Measurements from ENCODE around the gene PFDN4.

The PFDN4 gene

GRCh38 chr20:54207743-54208547 lies at the start of gene PFDN4:
Gene PFDN4 (plus strand): TSS chr20:54208087. CDS start chr20:54208101, 14 bp downstream.
- no peaks in the 10 kb centered on the region for H3K9me3 ChIP-seq (ENCODE audit: low read length)
- H3K27me3 ChIP-seq (ENCODE audit: insufficient read depth, low read length): no peaks in the 10 kb centered on the region
- H3K36me3 ChIP-seq (ENCODE audit: insufficient read depth, low read length): peaks cover 10% of the 10 kb centered on the region
- H3K4me3 ChIP-seq (ENCODE audit: low read length): peak within 1 kb of the TSS; percentile 82
- peak within 1 kb of the TSS; percentile 71 for H2AFZ ChIP-seq (ENCODE audit: low read depth, low read length)
- peaks cover 10% of the 10 kb centered on the region for H3K4me1 ChIP-seq (ENCODE audit: insufficient read depth, low read length)

GRCh38 chr20:54158226-54158625 lies 49.7 kb upstream of the PFDN4 start:
- no peaks in the 10 kb centered on the region for H3K4me1 ChIP-seq (ENCODE audit: insufficient read depth, low read length)
- no peak overlapping the region for H2AFZ ChIP-seq (ENCODE audit: low read depth, low read length)
- no peaks in the 10 kb centered on the region for H3K9me3 ChIP-seq (ENCODE audit: low read length)
- H3K4me3 ChIP-seq (ENCODE audit: low read length): no peak overlapping the region
- H3K36me3 ChIP-seq (ENCODE audit: insufficient read depth, low read length): no peaks in the 10 kb centered on the region
- peaks cover 18% of the 10 kb centered on the region for H3K27me3 ChIP-seq (ENCODE audit: insufficient read depth, low read length)

GRCh38 chr20:54158856-54159418 lies 49.0 kb upstream of the PFDN4 start:
- Histone ChIP-seq H3K9me3 (ENCODE audit: low read length) (no peaks in the 10 kb centered on the region), H3K27me3 (ENCODE audit: insufficient read depth, low read length) (peaks cover 18% of the 10 kb centered on the region), H3K4me3 (ENCODE audit: low read length) (no peak overlapping the region), H3K36me3 (ENCODE audit: insufficient read depth, low read length) (no peaks in the 10 kb centered on the region), H2AFZ (ENCODE audit: low read depth, low read length) (no peak overlapping the region), H3K4me1 (ENCODE audit: insufficient read depth, low read length) (no peaks in the 10 kb centered on the region)

DNA sequence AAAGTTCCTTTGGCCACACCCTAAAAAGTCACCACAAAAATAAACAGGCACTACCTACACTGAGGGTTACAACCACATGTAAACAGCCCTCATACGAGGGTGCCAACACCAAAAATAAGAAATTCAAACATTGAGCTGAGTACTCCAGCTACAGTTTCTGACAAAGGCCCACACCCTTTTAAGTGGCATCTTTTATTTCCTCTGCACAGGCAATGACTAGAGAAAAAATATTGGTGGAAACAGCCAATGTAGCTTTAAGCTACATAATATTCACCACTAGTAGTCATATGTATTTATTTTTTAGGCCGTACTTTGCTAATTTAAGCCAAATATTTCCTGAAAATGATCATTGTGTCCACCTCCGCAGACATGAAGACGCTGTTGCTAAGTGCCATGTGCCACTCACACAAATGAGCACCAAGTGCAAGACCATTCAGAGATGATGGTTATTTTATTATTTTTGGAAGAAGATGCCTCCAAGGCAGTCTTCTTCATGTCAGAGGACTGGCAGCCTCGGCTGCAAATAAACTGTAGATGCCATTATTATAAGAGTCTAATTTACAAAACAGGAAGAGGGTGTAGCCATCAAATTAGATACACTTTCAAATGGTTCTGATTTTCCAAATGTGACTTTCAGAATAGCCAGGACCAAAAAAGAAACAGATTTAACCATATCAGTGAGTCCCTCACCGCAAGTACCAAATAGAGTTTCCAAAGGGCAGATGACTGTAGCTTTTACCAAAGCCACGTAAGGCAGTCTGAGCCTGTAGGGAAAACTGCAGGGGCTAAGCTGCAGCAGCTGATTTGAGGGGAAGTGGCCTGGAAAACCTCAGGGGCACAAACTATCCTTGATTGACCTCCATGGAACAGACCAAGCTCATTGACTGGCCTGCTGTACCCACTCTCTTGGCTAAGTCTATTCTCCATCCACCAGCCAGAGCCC lies 47.6 kb upstream of the PFDN4 start:
- Histone ChIP-seq H2AFZ (ENCODE audit: low read depth, low read length) (no peak overlapping the region), H3K27me3 (ENCODE audit: insufficient read depth, low read length) (peaks cover 17% of the 10 kb centered on the region), H3K36me3 (ENCODE audit: insufficient read depth, low read length) (no peaks in the 10 kb centered on the region), H3K4me3 (ENCODE audit: low read length) (no peak overlapping the region), H3K9me3 (ENCODE audit: low read length) (no peaks in the 10 kb centered on the region), H3K4me1 (ENCODE audit: insufficient read depth, low read length) (no peaks in the 10 kb centered on the region)

DNA sequence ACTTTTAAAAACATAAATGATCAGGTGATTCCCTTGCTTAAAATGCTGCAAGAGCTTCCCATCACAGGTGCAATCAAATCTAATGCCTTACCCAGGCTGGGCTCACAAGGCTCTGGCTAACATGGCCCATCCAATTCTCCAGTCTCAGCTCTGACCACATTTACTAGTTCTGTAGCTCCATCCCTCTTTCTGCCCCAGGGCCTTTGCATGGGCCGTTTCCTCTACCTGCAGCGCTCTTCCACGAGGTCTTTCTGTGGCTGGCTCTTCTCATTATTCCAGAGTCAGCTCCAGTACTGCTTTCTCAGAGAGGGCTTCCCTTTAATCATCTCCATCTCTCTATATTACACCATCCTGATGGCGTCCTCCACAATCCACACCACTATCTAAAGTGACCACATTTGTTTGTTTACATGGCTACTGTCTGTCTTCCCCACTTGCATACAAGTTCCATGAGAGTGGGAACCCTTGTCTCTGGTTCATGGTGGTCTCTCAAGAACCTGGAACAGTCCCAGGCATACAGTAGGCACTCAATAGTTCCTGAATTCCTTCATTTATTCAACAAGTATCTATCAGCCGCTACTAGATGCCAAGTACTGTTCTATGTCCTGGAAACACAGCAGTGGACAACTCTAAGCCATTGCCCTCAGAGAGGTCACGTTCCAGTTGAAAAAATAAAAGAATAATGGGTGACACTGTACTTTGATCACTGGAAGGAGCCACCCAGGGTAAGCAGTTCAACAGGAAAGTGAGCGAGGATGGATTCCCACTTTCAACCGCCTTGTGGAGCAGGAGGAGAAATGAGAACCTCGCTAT lies 46.7 kb upstream of the PFDN4 start:
- Histone ChIP-seq H3K36me3 (ENCODE audit: insufficient read depth, low read length) (no peaks in the 10 kb centered on the region), H3K4me3 (ENCODE audit: low read length) (no peak overlapping the region), H3K27me3 (ENCODE audit: insufficient read depth, low read length) (peaks cover 19% of the 10 kb centered on the region), H3K4me1 (ENCODE audit: insufficient read depth, low read length) (no peaks in the 10 kb centered on the region), H3K9me3 (ENCODE audit: low read length) (no peaks in the 10 kb centered on the region), H2AFZ (ENCODE audit: low read depth, low read length) (no peak overlapping the region)

DNA sequence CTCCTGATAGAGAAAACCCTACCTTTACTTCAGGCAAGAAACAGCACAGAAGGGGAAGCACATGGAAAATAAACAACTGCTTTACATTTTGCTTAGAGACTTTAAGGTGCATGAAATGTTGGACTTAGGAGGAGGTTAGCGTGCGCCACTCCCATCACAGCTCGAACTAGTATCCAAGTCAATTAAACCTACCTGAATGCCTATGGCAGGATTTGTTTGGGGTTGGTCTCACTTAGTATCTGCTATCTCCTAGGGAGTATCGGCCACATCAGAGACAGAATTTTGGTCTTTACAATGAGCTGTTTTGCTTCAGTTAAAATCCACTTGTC lies 46.1 kb upstream of the PFDN4 start:
- Histone ChIP-seq H3K4me1 (ENCODE audit: insufficient read depth, low read length) (no peaks in the 10 kb centered on the region), H3K36me3 (ENCODE audit: insufficient read depth, low read length) (no peaks in the 10 kb centered on the region), H3K9me3 (ENCODE audit: low read length) (no peaks in the 10 kb centered on the region), H3K4me3 (ENCODE audit: low read length) (no peak overlapping the region), H2AFZ (ENCODE audit: low read depth, low read length) (no peak overlapping the region), H3K27me3 (ENCODE audit: insufficient read depth, low read length) (peaks cover 16% of the 10 kb centered on the region)

DNA sequence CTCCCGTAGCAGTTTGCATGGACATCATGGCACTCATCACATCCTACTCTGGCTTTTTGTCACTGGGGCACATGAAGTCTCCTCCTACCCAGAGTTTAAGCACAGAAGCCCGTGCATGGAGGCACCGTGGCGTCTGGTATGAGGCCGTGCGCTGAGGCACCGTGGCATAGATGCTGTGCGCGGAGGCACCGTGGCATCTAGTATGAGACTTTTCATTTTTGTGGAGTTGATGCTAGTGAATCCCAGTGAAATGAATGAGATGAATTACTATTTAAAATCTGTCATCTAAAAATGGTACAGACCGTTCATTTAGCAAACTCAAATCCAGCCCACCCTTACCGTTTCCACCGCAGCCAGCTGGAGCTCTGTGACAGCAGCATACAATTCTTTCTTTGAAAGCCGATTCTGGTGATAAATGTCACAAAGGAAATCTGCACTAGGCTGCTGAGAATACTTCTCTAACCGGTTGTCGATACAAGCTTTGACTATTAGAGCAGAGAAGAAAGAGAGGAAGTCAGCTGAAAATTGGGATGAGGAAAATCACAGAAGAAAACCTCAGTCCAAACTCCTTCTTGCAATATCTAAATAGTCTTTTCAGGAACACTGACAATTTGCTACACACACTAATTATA lies 45.4 kb upstream of the PFDN4 start:
- Histone ChIP-seq H3K9me3 (ENCODE audit: low read length) (no peaks in the 10 kb centered on the region), H3K36me3 (ENCODE audit: insufficient read depth, low read length) (no peaks in the 10 kb centered on the region), H2AFZ (ENCODE audit: low read depth, low read length) (no peak overlapping the region), H3K4me1 (ENCODE audit: insufficient read depth, low read length) (no peaks in the 10 kb centered on the region), H3K27me3 (ENCODE audit: insufficient read depth, low read length) (peaks cover 17% of the 10 kb centered on the region), H3K4me3 (ENCODE audit: low read length) (no peak overlapping the region)

DNA sequence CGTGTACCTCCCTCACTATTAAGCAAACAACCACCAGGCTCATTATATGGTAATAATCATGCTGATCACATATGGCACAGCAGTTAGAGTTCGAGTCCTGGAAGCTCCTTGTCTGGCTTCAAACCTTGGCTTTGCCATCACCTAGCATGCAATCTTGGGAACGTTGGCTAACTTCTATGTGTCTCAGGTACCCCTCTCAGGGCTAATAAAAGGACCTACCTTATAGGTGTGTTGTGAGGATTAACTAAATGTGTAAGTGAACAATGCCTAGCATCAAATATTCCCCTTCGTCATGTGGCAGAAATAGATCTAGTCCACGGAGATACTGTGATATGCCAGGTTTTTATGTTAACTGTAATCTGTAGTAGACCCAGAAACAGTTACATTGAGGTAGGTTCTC lies 44.5 kb upstream of the PFDN4 start:
- no peak overlapping the region for H3K4me3 ChIP-seq (ENCODE audit: low read length)
- no peaks in the 10 kb centered on the region for H3K9me3 ChIP-seq (ENCODE audit: low read length)

GRCh38 chr20:54165014-54165413 lies 42.9 kb upstream of the PFDN4 start:
- Histone ChIP-seq H3K9me3 (ENCODE audit: low read length) (no peaks in the 10 kb centered on the region), H3K4me3 (ENCODE audit: low read length) (no peak overlapping the region), H3K4me1 (ENCODE audit: insufficient read depth, low read length) (no peaks in the 10 kb centered on the region), H2AFZ (ENCODE audit: low read depth, low read length) (no peak overlapping the region), H3K36me3 (ENCODE audit: insufficient read depth, low read length) (no peaks in the 10 kb centered on the region), H3K27me3 (ENCODE audit: insufficient read depth, low read length) (peaks cover 23% of the 10 kb centered on the region)

More for the DNA sequence above, 44.5 kb upstream of the PFDN4 start:
- Histone ChIP-seq H3K27me3 (ENCODE audit: insufficient read depth, low read length) (peaks cover 18% of the 10 kb centered on the region), H3K4me1 (ENCODE audit: insufficient read depth, low read length) (no peaks in the 10 kb centered on the region), H3K36me3 (ENCODE audit: insufficient read depth, low read length) (no peaks in the 10 kb centered on the region), H2AFZ (ENCODE audit: low read depth, low read length) (no peak overlapping the region)

- Histone ChIP-seq H3K27me3 (ENCODE audit: insufficient read depth, low read length) (peaks cover 28% of the 10 kb centered on the region), H3K9me3 (ENCODE audit: low read length) (no peaks in the 10 kb centered on the region), H3K4me1 (ENCODE audit: insufficient read depth, low read length) (no peaks in the 10 kb centered on the region), H3K36me3 (ENCODE audit: insufficient read depth, low read length) (no peaks in the 10 kb centered on the region), H2AFZ (ENCODE audit: low read depth, low read length) (no peak overlapping the region), H3K4me3 (ENCODE audit: low read length) (no peak overlapping the region)
Observed at GRCh38 chr20:54165803-54166202, 42.1 kb upstream of the PFDN4 start.

- H3K36me3 ChIP-seq (ENCODE audit: insufficient read depth, low read length): no peaks in the 10 kb centered on the region
- H3K9me3 ChIP-seq (ENCODE audit: low read length): no peaks in the 10 kb centered on the region
- peaks cover 42% of the 10 kb centered on the region for H3K27me3 ChIP-seq (ENCODE audit: insufficient read depth, low read length)
- no peak overlapping the region for H3K4me3 ChIP-seq (ENCODE audit: low read length)
- H2AFZ ChIP-seq (ENCODE audit: low read depth, low read length): no peak overlapping the region
- no peaks in the 10 kb centered on the region for H3K4me1 ChIP-seq (ENCODE audit: insufficient read depth, low read length)
Observed at GRCh38 chr20:54166987-54167662, 40.8 kb upstream of the PFDN4 start.
